Vagina (tissue), 2 donors: ENCODE measurements around the gene HDX. TPM values are rescaled to one million over a fixed set of nuclear protein-coding genes. Genes with fewer than 3 reads are reported as not detected.

ENCODE experiments used
- DNase-seq, 2 donors: peaks; one replicate each; pipeline ENCODE4 v3.0.0-alpha.2; 2017; ENCODE audit errors: extremely low spot score in 2 of 2
- H3K27ac ChIP-seq: fragments of 200-600 bp; sonication (generic); one replicate; pipeline ENCODE4 v1.5.1; 2019
- H3K27me3 ChIP-seq: fragments of 200-600 bp; sonication (generic); one replicate; pipeline ENCODE4 v1.5.1; 2019
- H3K36me3 ChIP-seq, 2 donors: fragments of 200-600 bp; sonication (generic); one replicate each; pipeline ENCODE4 v1.5.1; 2017 to 2019
- H3K4me1 ChIP-seq: fragments of 200-600 bp; sonication (generic); one replicate; pipeline ENCODE4 v1.5.1; 2019
- H3K4me3 ChIP-seq, 2 donors: fragments of 200-600 bp; sonication (generic); 1 replicate in 1 of 2; 2 replicates in 1 of 2; pipeline ENCODE4 v1.5.1; 2016 to 2019
- H3K9me3 ChIP-seq: fragments of 200-600 bp; sonication (generic); one replicate; pipeline ENCODE4 v1.5.1; 2019
- POLR2A ChIP-seq, 2 donors: fragments of 450-650 bp; IDR thresholded peaks; one replicate each; pipeline ENCODE4 v1.6.1; 2017; ENCODE audit warnings: antibody characterized with exemption in 2 of 2, mild to moderate bottlenecking in 2 of 2, moderate library complexity in 2 of 2
- POLR2AphosphoS5 ChIP-seq, 2 donors: sonication (generic); formaldehyde crosslinking; IDR thresholded peaks; one replicate each; pipeline ENCODE4 v1.9.0; 2017; ENCODE audit warnings: antibody characterized with exemption in 2 of 2, mild to moderate bottlenecking in 2 of 2, low read depth in 1 of 2; ENCODE audit not compliant: insufficient read depth in 1 of 2
- intact Hi-C: fragments of 100-400 bp; cut with DNase I; formaldehyde crosslinking; loops from one replicate; pipeline ENCODE4 v1.15.1; 2023
- total RNA-seq: library from RNA; depleted of rRNA; stranded (reverse); fragments of >200 nt; gene quantifications from one replicate; pipeline ENCODE4 v1.2.3, GENCODE V29; 2016
- TF ChIP-seq, protein P1 (sequence below), 3 experiments: fragments of 450-650 bp in 2 of 3; fragments of 200-600 bp in 1 of 3; sonication (generic) in 1 of 3; IDR thresholded peaks; one replicate each; pipeline ENCODE4 v1.5.1; 2017 to 2019; ENCODE audit warnings: antibody characterized with exemption in 3 of 3, mild to moderate bottlenecking in 2 of 3, moderate library complexity in 2 of 3

Gene HDX
- total RNA-seq, 1 donor from 2014 or later = 4.4 TPM

DNA sequence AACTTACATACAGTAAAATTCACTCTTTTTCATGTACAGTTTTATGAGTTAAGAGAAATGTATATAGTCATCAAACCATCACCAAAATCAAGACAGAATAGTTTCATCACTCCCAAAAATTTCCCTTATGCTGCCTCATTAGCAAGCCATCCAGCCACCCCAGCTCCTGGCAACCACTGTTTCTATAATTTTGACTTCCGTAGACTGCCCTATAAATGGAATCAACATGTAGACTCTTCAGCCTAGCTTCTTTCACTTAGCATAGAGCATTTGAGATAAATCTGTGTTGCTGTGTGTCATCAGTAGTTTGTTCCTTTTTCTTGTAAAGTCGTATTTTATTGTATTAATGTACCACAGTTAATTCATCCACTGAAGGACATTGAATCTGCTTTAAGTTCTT, 23.2 kb downstream of the HDX start:
- intact Hi-C loops = no loop called here
- Histone ChIP-seq H3K4me3 (no peak overlapping the region), H3K36me3 (no peaks in the 10 kb centered on the region), H3K9me3 (no peaks in the 10 kb centered on the region), H3K4me1 (no peaks in the 10 kb centered on the region), H3K27ac (no peak overlapping the region), H3K27me3 (no peaks in the 10 kb centered on the region)
- DNase-seq = no peak
- no peak for TF ChIP-seq POLR2AphosphoS5 (IDR thresholded peaks at IDR 0.05; ENCODE audit: insufficient read depth in 1 of 2, low read depth in 1 of 2)
- TF ChIP-seq POLR2A (IDR thresholded peaks at IDR 0.05) = no peak
- TF ChIP-seq, protein P1, sequence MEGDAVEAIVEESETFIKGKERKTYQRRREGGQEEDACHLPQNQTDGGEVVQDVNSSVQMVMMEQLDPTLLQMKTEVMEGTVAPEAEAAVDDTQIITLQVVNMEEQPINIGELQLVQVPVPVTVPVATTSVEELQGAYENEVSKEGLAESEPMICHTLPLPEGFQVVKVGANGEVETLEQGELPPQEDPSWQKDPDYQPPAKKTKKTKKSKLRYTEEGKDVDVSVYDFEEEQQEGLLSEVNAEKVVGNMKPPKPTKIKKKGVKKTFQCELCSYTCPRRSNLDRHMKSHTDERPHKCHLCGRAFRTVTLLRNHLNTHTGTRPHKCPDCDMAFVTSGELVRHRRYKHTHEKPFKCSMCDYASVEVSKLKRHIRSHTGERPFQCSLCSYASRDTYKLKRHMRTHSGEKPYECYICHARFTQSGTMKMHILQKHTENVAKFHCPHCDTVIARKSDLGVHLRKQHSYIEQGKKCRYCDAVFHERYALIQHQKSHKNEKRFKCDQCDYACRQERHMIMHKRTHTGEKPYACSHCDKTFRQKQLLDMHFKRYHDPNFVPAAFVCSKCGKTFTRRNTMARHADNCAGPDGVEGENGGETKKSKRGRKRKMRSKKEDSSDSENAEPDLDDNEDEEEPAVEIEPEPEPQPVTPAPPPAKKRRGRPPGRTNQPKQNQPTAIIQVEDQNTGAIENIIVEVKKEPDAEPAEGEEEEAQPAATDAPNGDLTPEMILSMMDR (IDR thresholded peaks at IDR 0.05) = no peak

DNA sequence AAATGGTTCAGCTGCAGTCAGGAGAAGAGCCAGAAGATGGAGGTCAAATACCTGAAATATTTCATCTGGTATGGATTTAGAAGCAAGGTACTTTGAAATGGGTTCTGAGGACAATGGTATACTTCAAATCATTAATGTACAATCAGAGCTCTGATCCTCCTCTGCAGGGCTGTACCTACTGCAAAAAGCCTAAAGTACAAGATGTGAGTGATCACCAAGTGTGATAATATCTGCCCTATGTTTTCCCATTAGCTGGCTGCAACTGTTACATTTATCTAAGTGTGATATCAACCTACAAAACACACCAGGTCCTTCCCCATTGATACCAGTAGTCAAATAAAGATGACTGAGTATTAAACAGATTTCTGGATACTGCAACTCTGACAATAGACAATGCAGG, 25.1 kb downstream of the HDX start:
- no peak overlapping the region for H3K27ac ChIP-seq
- H3K36me3 ChIP-seq = no peaks in the 10 kb centered on the region
- H3K4me3 ChIP-seq = no peak overlapping the region
- no peaks in the 10 kb centered on the region for H3K27me3 ChIP-seq
- intact Hi-C loops = no loop called here
- no peak for DNase-seq
- TF ChIP-seq, protein P1 (IDR thresholded peaks at IDR 0.05) = no peak
- no peak for TF ChIP-seq POLR2AphosphoS5 (IDR thresholded peaks at IDR 0.05; ENCODE audit: insufficient read depth in 1 of 2, low read depth in 1 of 2)
- TF ChIP-seq POLR2A (IDR thresholded peaks at IDR 0.05) = no peak
- H3K9me3 ChIP-seq = no peaks in the 10 kb centered on the region
- no peaks in the 10 kb centered on the region for H3K4me1 ChIP-seq

DNA sequence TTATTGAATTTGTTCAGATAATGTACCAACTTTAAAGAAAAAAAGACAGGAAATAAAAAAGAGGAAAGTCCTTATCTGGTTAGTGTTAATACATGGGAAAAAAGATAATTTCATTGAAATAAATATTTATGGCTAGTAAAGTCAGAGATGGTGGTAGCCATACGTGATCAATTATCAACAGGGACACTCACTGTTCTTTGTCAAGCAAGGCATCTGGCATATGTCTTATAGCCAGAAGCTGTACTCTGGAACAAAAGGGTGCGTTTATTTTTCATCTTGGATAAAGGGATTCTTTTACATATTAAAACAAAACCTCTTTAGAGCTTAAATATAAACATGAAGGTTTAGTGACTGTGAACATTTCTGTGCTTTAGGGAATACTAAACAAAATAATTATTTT, 26.7 kb downstream of the HDX start:
- no peaks in the 10 kb centered on the region for H3K9me3 ChIP-seq
- TF ChIP-seq, protein P1 (IDR thresholded peaks at IDR 0.05) = no peak
- TF ChIP-seq POLR2A (IDR thresholded peaks at IDR 0.05) (no peak), POLR2AphosphoS5 (IDR thresholded peaks at IDR 0.05; ENCODE audit: insufficient read depth in 1 of 2, low read depth in 1 of 2) (no peak)
- H3K27me3 ChIP-seq = no peaks in the 10 kb centered on the region
- no peaks in the 10 kb centered on the region for H3K36me3 ChIP-seq
- H3K4me1 ChIP-seq = no peaks in the 10 kb centered on the region
- H3K4me3 ChIP-seq = no peak overlapping the region
- no peak for DNase-seq
- intact Hi-C loops = no loop called here
- no peak overlapping the region for H3K27ac ChIP-seq

DNA sequence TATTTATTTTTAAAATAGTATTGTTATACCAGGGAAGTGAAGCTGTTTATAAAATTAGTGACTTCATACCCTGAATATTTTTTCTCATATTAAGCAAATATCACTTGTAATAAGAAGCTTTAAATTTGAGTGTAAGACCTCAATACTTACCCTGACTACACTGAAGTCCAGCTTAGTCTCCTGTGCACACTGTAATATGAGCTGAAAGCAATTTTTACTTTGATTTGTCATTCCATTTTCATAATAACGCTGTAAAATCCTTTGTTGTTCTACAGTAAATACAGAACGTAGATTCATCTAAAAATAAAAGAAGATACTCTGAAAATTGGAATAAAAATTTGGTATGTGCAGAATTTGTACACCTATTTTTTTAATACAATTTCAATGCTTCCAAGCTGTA, 27.2 kb downstream of the HDX start:
- no peaks in the 10 kb centered on the region for H3K36me3 ChIP-seq
- no peak overlapping the region for H3K27ac ChIP-seq
- H3K27me3 ChIP-seq = no peaks in the 10 kb centered on the region
- intact Hi-C loops = no loop called here
- no peak for DNase-seq
- H3K9me3 ChIP-seq = no peaks in the 10 kb centered on the region
- no peak overlapping the region for H3K4me3 ChIP-seq
- TF ChIP-seq, protein P1 (IDR thresholded peaks at IDR 0.05) = no peak
- TF ChIP-seq POLR2A (IDR thresholded peaks at IDR 0.05) = no peak
- no peak for TF ChIP-seq POLR2AphosphoS5 (IDR thresholded peaks at IDR 0.05; ENCODE audit: insufficient read depth in 1 of 2, low read depth in 1 of 2)
- no peaks in the 10 kb centered on the region for H3K4me1 ChIP-seq

DNA sequence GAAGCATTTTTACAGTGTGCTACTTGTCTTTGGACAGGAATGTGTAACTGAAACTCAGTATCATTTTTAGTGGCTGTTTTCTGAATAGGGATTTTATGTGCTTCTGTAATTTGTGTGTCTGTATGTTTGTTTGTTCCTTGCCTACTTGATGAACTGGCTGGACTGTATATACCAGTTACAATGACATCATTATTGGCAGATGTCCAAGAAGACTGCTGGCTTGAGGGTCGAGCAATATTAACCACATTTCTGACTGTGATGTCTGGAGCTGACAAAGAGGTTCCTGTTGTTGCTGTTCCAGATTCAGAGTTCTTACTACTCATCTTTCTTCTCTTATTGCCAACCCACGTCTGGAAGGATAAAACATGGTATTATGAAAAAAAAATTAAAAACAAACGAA, 33.0 kb downstream of the HDX start:
- Histone ChIP-seq H3K27me3 (no peaks in the 10 kb centered on the region), H3K4me1 (no peaks in the 10 kb centered on the region), H3K27ac (no peak overlapping the region), H3K4me3 (no peak overlapping the region), H3K9me3 (no peaks in the 10 kb centered on the region), H3K36me3 (no peaks in the 10 kb centered on the region)
- DNase-seq = no peak
- TF ChIP-seq POLR2A (IDR thresholded peaks at IDR 0.05) (no peak), POLR2AphosphoS5 (IDR thresholded peaks at IDR 0.05; ENCODE audit: insufficient read depth in 1 of 2, low read depth in 1 of 2) (no peak)
- TF ChIP-seq, protein P1 (IDR thresholded peaks at IDR 0.05) = no peak
- intact Hi-C loops = no loop called here
